PC-3 (cell line): Measurements from ENCODE around the gene PVR. TPM values are rescaled to one million over a fixed set of nuclear protein-coding genes. Genes with fewer than 3 reads are reported as not detected.

ENCODE experiments used
- ATAC-seq: fragments of 200-7000 bp; cut with Tn5 transposase; 2 replicates; pipeline ENCODE4 v1.9.1; 2020; ENCODE audit warnings: mild to moderate bottlenecking, moderate library complexity
- BruUV-seq: library from RNA; stranded (reverse); fragments of 400-500 nt; replicated peaks from 2 replicates; lab custom pipeline; 2021; lab: Mats Ljungman, UMichigan
- CTCF ChIA-PET: fragments of 300-600 bp; sonication (Branson Sonifier 250); formaldehyde crosslinking; loops from one replicate; lab custom pipeline; 2022; ENCODE audit warnings: antibody characterized with exemption; lab: Charles Lee
- POLR2A ChIA-PET: fragments of 300-600 bp; sonication (Branson Sonifier 250); formaldehyde crosslinking; loops from one replicate; lab custom pipeline; 2022; ENCODE audit warnings: antibody characterized with exemption; ENCODE audit not compliant: unreplicated experiment; lab: Charles Lee
- DNase-seq: peaks from one replicate; pipeline ENCODE4 v3.0.0-alpha.2; 2015
- H2AFZ ChIP-seq: fragments of 300-600 bp; sonication (generic); 2 replicates; pipeline ENCODE4 v1.6.0; 2016; ENCODE audit warnings: antibody characterized with exemption, low read length
- H3F3A ChIP-seq: fragments of 300-600 bp; sonication (generic); one replicate; pipeline ENCODE4 v1.6.0; 2017; ENCODE audit warnings: antibody characterized with exemption, low read length, control low read depth, mild to moderate bottlenecking; ENCODE audit not compliant: unreplicated experiment
- H3K27ac ChIP-seq: fragments of 300-600 bp; sonication (generic); 2 replicates; pipeline ENCODE4 v1.5.1; 2016; ENCODE audit warnings: mild to moderate bottlenecking, low read length
- H3K27me3 ChIP-seq: fragments of 300-600 bp; sonication (generic); 2 replicates; pipeline ENCODE4 v1.6.1; 2016; ENCODE audit warnings: low read length, mixed read lengths
- H3K36me3 ChIP-seq: fragments of 300-600 bp; sonication (generic); 2 replicates; pipeline ENCODE4 v1.6.1; 2016; ENCODE audit warnings: low read depth, mixed run types, low read length, mixed read lengths
- H3K4me1 ChIP-seq: fragments of 300-600 bp; sonication (generic); 2 replicates; pipeline ENCODE4 v1.5.1; 2016; ENCODE audit warnings: low read length; ENCODE audit not compliant: insufficient read depth
- H3K4me2 ChIP-seq: fragments of 300-600 bp; sonication (generic); 2 replicates; pipeline ENCODE4 v1.6.0; 2016; ENCODE audit warnings: low read length
- H3K4me3 ChIP-seq: fragments of 300-600 bp; sonication (generic); 2 replicates; pipeline ENCODE4 v1.5.1; 2016; ENCODE audit warnings: mild to moderate bottlenecking, low read length, mixed read lengths
- H3K79me2 ChIP-seq: fragments of 300-600 bp; sonication (generic); 2 replicates; pipeline ENCODE4 v1.6.1; 2017; ENCODE audit warnings: low read length, mixed read lengths
- H3K9ac ChIP-seq: fragments of 300-600 bp; sonication (generic); 2 replicates; pipeline ENCODE4 v1.6.0; 2016; ENCODE audit warnings: mild to moderate bottlenecking, low read length
- H3K9me2 ChIP-seq: fragments of 300-600 bp; sonication (generic); replicated peaks from 2 replicates; pipeline ENCODE4 v1.6.1; 2016; ENCODE audit warnings: mixed run types, low read length, mixed read lengths
- H3K9me3 ChIP-seq: fragments of 300-600 bp; sonication (generic); 2 replicates; pipeline ENCODE4 v1.6.1; 2016; ENCODE audit warnings: low read length, mixed read lengths
- H4K20me1 ChIP-seq: fragments of 300-600 bp; sonication (generic); 2 replicates; pipeline ENCODE4 v1.6.1; 2016; ENCODE audit warnings: low read length, mixed read lengths
- CTCF ChIP-seq: fragments of 300-600 bp; sonication (generic); conservative IDR thresholded peaks from 2 replicates; pipeline ENCODE4 v1.5.1; 2017; ENCODE audit warnings: antibody characterized with exemption, low read depth, mild to moderate bottlenecking, low read length
- EZH2 ChIP-seq: fragments of 300-600 bp; sonication (generic); IDR thresholded peaks from one replicate; pipeline ENCODE4 v1.6.1; 2017; ENCODE audit warnings: antibody characterized with exemption, mild to moderate bottlenecking, low read length; ENCODE audit not compliant: unreplicated experiment
- EZH2phosphoT487 ChIP-seq: fragments of 300-600 bp; sonication (generic); IDR thresholded peaks from 2 replicates; pipeline ENCODE4 v1.6.1; 2018; ENCODE audit warnings: mild to moderate bottlenecking, antibody characterized with exemption, low read length, borderline replicate concordance
- intact Hi-C: fragments of 100-400 bp; cut with micrococcal nuclease; formaldehyde crosslinking; loops from 2 replicates; pipeline ENCODE4 v1.9.0; 2023
- total RNA-seq: library from RNA; depleted of rRNA; stranded (reverse); fragments of >200 nt; gene quantifications from 2 replicates; pipeline ENCODE4 v1.2.3, GENCODE V29; 2014

The PVR gene
- total RNA-seq, 1 experiment from 2014 or later, result 75.3 TPM

- intact Hi-C loops, result no loop called here
- Histone ChIP-seq H2AFZ (no peak overlapping the region), H3K27ac (no peak overlapping the region), H3K4me1 (0 out of 2 replicates have a peak, but pooled peaks cover 3% of the 10 kb centered on the region), H3K27me3 (no peaks in the 10 kb centered on the region), H3K9me2 (no peaks in the 10 kb centered on the region), H3F3A (no peaks in the 10 kb centered on the region), H3K4me3 (no peak overlapping the region), H3K4me2 (no peak overlapping the region), H3K9ac (no peak overlapping the region), H3K36me3 (peaks cover 50% of the 10 kb centered on the region), H4K20me1 (no peaks in the 10 kb centered on the region), H3K79me2 (no peaks in the 10 kb centered on the region), H3K9me3 (no peaks in the 10 kb centered on the region)
- DNase-seq (no peak), ATAC-seq (no peak)
- ChIA-PET POLR2A (interaction anchor here (0.7 kb wide), 1 partner anchor 73 kb away, joined by 6 read pairs; no protein-coding TSS in a partner anchor), CTCF (no interaction called here)
- TF ChIP-seq CTCF (no peak), EZH2 (no peak), EZH2phosphoT487 (no peak)
- TSS peak; percentile 14 for BruUV-seq
These were observed 18.2 kb downstream of the PVR start for GRCh38 chr19:44661904-44662303.

- BruUV-seq, result no TSS peak
- H3K27ac ChIP-seq, result no peak overlapping the region
- no peaks in the 10 kb centered on the region for H3F3A ChIP-seq
- intact Hi-C loops, result no loop called here
- H3K4me1 ChIP-seq, result 0 out of 2 replicates have a peak, but pooled peaks cover 3% of the 10 kb centered on the region
- H3K4me3 ChIP-seq, result no peak overlapping the region
- H3K79me2 ChIP-seq, result no peaks in the 10 kb centered on the region
- ChIA-PET CTCF (no interaction called here), POLR2A (interaction anchor here (0.6 kb wide), 1 partner anchor 52 kb away, joined by 6 read pairs; no protein-coding TSS in a partner anchor)
- no peak overlapping the region for H2AFZ ChIP-seq
- no peaks in the 10 kb centered on the region for H3K9me3 ChIP-seq
- DNase-seq (no peak), ATAC-seq (no peak)
- H3K27me3 ChIP-seq, result no peaks in the 10 kb centered on the region
- no peak overlapping the region for H3K4me2 ChIP-seq
- H3K9me2 ChIP-seq, result no peaks in the 10 kb centered on the region
- TF ChIP-seq CTCF (no peak), EZH2phosphoT487 (no peak), EZH2 (no peak)
- H4K20me1 ChIP-seq, result no peaks in the 10 kb centered on the region
- H3K9ac ChIP-seq, result no peak overlapping the region
- H3K36me3 ChIP-seq, result peaks cover 44% of the 10 kb centered on the region
These were observed 19.1 kb downstream of the PVR start for GRCh38 chr19:44662691-44663385.

- no peaks in the 10 kb centered on the region for H4K20me1 ChIP-seq
- no peaks in the 10 kb centered on the region for H3K9me2 ChIP-seq
- no peaks in the 10 kb centered on the region for H3K79me2 ChIP-seq
- POLR2A ChIA-PET, result no interaction called here
- peaks cover 33% of the 10 kb centered on the region for H3K36me3 ChIP-seq
- ATAC-seq (no peak), DNase-seq (no peak)
- H3K27me3 ChIP-seq, result no peaks in the 10 kb centered on the region
- BruUV-seq, result no TSS peak
- H3K9me3 ChIP-seq, result no peaks in the 10 kb centered on the region
- TF ChIP-seq EZH2 (no peak), EZH2phosphoT487 (no peak), CTCF (no peak)
- H2AFZ ChIP-seq, result no peak overlapping the region
- CTCF ChIA-PET, result interaction anchor here (0.7 to 1.0 kb wide), 2 partner anchors 10 to 81 kb away, joined by 3 to 4 read pairs; no protein-coding TSS in a partner anchor
- H3K4me2 ChIP-seq, result no peak overlapping the region
- H3K4me3 ChIP-seq, result no peak overlapping the region
- H3F3A ChIP-seq, result no peaks in the 10 kb centered on the region
- H3K4me1 ChIP-seq, result 0 out of 2 replicates have a peak, but pooled peaks cover 3% of the 10 kb centered on the region
- intact Hi-C loops, result no loop called here
- no peak overlapping the region for H3K27ac ChIP-seq
- H3K9ac ChIP-seq, result no peak overlapping the region
These were observed 20.3 kb downstream of the PVR start for GRCh38 chr19:44663996-44664395.
